ENCODE measurements around the gene SLC6A2. TPM values are rescaled to one million over a fixed set of nuclear protein-coding genes. Genes with fewer than 3 reads are reported as not detected.

SLC6A2 gene
- total RNA-seq, 3 donors from 2014 or later (not counting 1 experiment from before 2014, with no cell fraction given): not detected

GRCh38 chr16:55640701-55641327, 15.0 kb upstream of the SLC6A2 start:
- no peak overlapping the region for H3K4me3 ChIP-seq (ENCODE audit: low read length)
- WGBS (ENCODE audit: insufficient coverage): 86% methylated on average over 8 of the region's 9 CpGs
- intact Hi-C loops (cut with micrococcal nuclease): no loop called here
- H3K9me3 Mint-ChIP-seq: no peaks in the 10 kb centered on the region
- no peaks in the 10 kb centered on the region for H3K27me3 ChIP-seq (ENCODE audit: control insufficient read depth, insufficient read depth, low read length)
- H3K27ac Mint-ChIP-seq: no peak overlapping the region
- no peak overlapping the region for H3K27ac ChIP-seq (ENCODE audit: low read length)
- ATAC-seq: no peak
- no peak overlapping the region for H3K4me3 Mint-ChIP-seq
- H3K4me1 ChIP-seq (ENCODE audit: control insufficient read depth, insufficient read depth, low read length): no peaks in the 10 kb centered on the region
- DNase-seq: no peak
- H3K4me1 Mint-ChIP-seq: no peaks in the 10 kb centered on the region
- H3K36me3 Mint-ChIP-seq: no peaks in the 10 kb centered on the region
- no peaks in the 10 kb centered on the region for H3K9me3 ChIP-seq (ENCODE audit: control insufficient read depth, insufficient read depth, low read length)
- H3K36me3 ChIP-seq (ENCODE audit: control insufficient read depth, insufficient read depth, low read length): no peaks in the 10 kb centered on the region
- no peak for TF ChIP-seq CTCF (IDR thresholded peaks at IDR 0.05)
- peaks cover 0 to 8% of the 10 kb centered on the region in 2 donors for H3K27me3 Mint-ChIP-seq (ENCODE audit: low read depth in 2 of 2)

GRCh38 chr16:55641430-55642056, 14.2 kb upstream of the SLC6A2 start:
- H3K4me1 ChIP-seq (ENCODE audit: control insufficient read depth, insufficient read depth, low read length): no peaks in the 10 kb centered on the region
- no peak overlapping the region for H3K27ac ChIP-seq (ENCODE audit: low read length)
- TF ChIP-seq CTCF (IDR thresholded peaks at IDR 0.05): no peak
- intact Hi-C loops (cut with micrococcal nuclease): no loop called here
- no peaks in the 10 kb centered on the region for H3K4me1 Mint-ChIP-seq
- H3K27me3 Mint-ChIP-seq (ENCODE audit: low read depth in 2 of 2): peaks cover 0 to 8% of the 10 kb centered on the region in 2 donors
- WGBS (ENCODE audit: insufficient coverage): 95% methylated on average over 7 of the region's 7 CpGs
- no peaks in the 10 kb centered on the region for H3K36me3 Mint-ChIP-seq
- no peak overlapping the region for H3K4me3 Mint-ChIP-seq
- no peak overlapping the region for H3K4me3 ChIP-seq (ENCODE audit: low read length)
- DNase-seq (no peak), ATAC-seq (no peak)
- no peaks in the 10 kb centered on the region for H3K36me3 ChIP-seq (ENCODE audit: control insufficient read depth, insufficient read depth, low read length)
- H3K27ac Mint-ChIP-seq: no peak overlapping the region
- H3K9me3 ChIP-seq (ENCODE audit: control insufficient read depth, insufficient read depth, low read length): no peaks in the 10 kb centered on the region
- no peaks in the 10 kb centered on the region for H3K9me3 Mint-ChIP-seq
- no peaks in the 10 kb centered on the region for H3K27me3 ChIP-seq (ENCODE audit: control insufficient read depth, insufficient read depth, low read length)

- Histone ChIP-seq H3K4me1 (ENCODE audit: control insufficient read depth, insufficient read depth, low read length) (no peaks in the 10 kb centered on the region), H3K9me3 (ENCODE audit: control insufficient read depth, insufficient read depth, low read length) (no peaks in the 10 kb centered on the region), H3K4me3 (ENCODE audit: low read length) (no peak overlapping the region), H3K27ac (ENCODE audit: low read length) (no peak overlapping the region), H3K36me3 (ENCODE audit: control insufficient read depth, insufficient read depth, low read length) (no peaks in the 10 kb centered on the region), H3K27me3 (ENCODE audit: control insufficient read depth, insufficient read depth, low read length) (no peaks in the 10 kb centered on the region)
- intact Hi-C loops (cut with micrococcal nuclease): no loop called here
- no peak for DNase-seq
- H3K27ac Mint-ChIP-seq: no peak overlapping the region
- no peak for TF ChIP-seq CTCF (IDR thresholded peaks at IDR 0.05)
- H3K9me3 Mint-ChIP-seq: no peaks in the 10 kb centered on the region
- ATAC-seq: no peak
- H3K27me3 Mint-ChIP-seq (ENCODE audit: low read depth in 2 of 2): peaks cover 0 to 8% of the 10 kb centered on the region in 2 donors
- no peaks in the 10 kb centered on the region for H3K36me3 Mint-ChIP-seq
- 68% methylated on average over 3 of the region's 3 CpGs for WGBS (ENCODE audit: insufficient coverage)
- no peaks in the 10 kb centered on the region for H3K4me1 Mint-ChIP-seq
- no peak overlapping the region for H3K4me3 Mint-ChIP-seq
Observed at GRCh38 chr16:55642611-55643010, 13.2 kb upstream of the SLC6A2 start.
